Body of pancreas (tissue), 4 donors: Measurements from ENCODE around the gene SOX8.

Experiments used
- CTCF ChIP-seq, 7 experiments: fragments of 450-650 bp in 4 of 7; fragments of 200-600 bp in 3 of 7; sonication (generic) in 3 of 7; IDR thresholded peaks; one replicate each; pipeline ENCODE4 v1.5.1; 2016 to 2019; ENCODE audit warnings: antibody characterized with exemption in 7 of 7
- POLR2A ChIP-seq, 3 donors: fragments of 450-650 bp; IDR thresholded peaks; one replicate each; pipeline ENCODE4 v1.6.1; 2016; ENCODE audit warnings: antibody characterized with exemption in 3 of 3, mild to moderate bottlenecking in 2 of 3

DNA sequence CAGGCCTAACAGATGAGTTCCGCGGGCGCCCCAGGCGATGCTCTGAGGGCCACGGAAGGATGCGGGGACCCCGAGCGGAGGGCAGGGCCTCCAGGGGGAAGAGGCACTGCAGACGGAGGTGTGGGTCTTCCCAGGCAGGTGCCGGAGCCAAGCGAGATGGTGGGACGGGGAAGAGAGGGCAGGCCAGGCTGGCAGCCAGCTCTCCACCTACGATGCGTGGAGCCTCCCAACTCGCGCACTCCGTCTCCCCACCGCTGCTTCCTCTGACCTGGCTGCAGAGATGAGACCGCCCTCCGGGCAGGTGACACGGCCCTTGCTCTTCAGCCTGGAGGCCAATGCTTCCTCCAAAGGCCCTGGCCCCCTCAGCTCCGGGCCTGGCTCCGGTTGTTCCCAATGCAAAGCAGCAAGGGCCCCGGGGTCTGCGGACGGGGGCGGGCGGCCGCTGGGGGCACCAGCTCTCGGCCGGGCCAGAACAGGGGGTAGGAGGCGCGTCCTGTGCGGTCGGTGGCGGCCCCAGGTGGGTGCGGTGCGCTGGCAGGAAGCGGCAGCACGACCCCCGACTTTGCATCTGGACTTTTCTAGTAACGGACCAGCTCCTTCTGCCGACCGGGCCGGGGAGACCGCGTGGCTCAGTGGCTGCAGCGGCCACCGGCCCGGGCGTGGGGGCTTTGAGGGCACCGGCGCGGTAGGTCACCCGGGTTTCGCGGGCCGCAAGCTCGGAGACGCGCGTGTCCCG, 1.5 kb upstream of the SOX8 start:
- TF ChIP-seq CTCF (IDR thresholded peaks at IDR 0.05) (no peak), POLR2A (IDR thresholded peaks at IDR 0.05) (no peak)
